B cell (primary cell): ENCODE data around the gene GPC5.

ENCODE experiments used
- EZH2 ChIP-seq: IDR thresholded peaks from 2 replicates; pipeline ENCODE4 v1.6.1; 2012; ENCODE audit warnings: borderline replicate concordance, low read depth, mild to moderate bottlenecking, moderate library complexity, low read length; ENCODE audit not compliant: insufficient read depth, poor library complexity, severe bottlenecking
- TF ChIP-seq, protein P1 (sequence below): fragments of 200-600 bp; IDR thresholded peaks from one replicate; pipeline ENCODE4 v1.8.0; 2022; ENCODE audit warnings: antibody characterized with exemption, mild to moderate bottlenecking

DNA sequence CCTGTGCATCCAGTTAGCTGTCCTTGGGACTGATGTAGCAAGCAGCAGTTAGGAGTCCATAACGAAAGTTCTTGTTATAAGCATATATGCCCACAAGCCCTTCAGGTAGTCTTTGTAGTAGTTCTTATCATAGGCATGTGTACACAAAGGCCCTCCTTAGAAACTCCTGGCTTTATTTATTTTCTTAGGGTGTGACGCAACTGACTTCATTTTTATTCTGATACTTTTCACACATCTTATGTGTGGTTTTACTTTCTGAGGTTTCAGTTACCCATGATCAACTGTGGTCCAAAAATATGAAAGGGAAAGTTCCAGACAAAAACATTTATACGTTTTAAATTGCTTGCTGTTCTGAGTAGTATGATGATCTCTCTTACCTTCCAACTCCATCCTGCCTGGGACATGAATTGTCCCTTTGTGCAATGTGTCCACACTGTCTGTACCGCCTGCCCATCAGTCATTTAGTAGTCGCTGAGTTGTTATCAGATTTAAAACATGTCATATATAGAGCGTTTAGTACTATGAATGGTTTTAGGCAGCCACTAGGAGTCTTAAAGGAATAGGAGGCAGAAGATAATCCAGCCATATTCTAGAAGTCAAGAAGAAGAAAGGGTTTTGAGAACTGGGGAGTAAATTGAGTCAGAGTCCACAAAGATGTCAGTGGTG, 19.4 kb downstream of the GPC5 start:
- TF ChIP-seq, protein P1, sequence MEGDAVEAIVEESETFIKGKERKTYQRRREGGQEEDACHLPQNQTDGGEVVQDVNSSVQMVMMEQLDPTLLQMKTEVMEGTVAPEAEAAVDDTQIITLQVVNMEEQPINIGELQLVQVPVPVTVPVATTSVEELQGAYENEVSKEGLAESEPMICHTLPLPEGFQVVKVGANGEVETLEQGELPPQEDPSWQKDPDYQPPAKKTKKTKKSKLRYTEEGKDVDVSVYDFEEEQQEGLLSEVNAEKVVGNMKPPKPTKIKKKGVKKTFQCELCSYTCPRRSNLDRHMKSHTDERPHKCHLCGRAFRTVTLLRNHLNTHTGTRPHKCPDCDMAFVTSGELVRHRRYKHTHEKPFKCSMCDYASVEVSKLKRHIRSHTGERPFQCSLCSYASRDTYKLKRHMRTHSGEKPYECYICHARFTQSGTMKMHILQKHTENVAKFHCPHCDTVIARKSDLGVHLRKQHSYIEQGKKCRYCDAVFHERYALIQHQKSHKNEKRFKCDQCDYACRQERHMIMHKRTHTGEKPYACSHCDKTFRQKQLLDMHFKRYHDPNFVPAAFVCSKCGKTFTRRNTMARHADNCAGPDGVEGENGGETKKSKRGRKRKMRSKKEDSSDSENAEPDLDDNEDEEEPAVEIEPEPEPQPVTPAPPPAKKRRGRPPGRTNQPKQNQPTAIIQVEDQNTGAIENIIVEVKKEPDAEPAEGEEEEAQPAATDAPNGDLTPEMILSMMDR: no peak
- no peak for TF ChIP-seq EZH2
